Activated T-helper 2 cell treated with anti-CD3 and anti-CD28 coated beads, Interferon-gamma antibody, Interleukin-2, Interleukin-4, amounts not matched to agents 10 μg/mL and 5 μg/mL and 100 μg/mL, durations not matched to agents 14 hours and 24 hours and 36 hours (primary cell): ENCODE results near the gene STXBP3. TPM values are rescaled to one million over a fixed set of nuclear protein-coding genes. Genes with fewer than 3 reads are reported as not detected.
A peak's percentile ranks its signal among the peaks of the same experiment; 100 is the strongest.
"Not testable (repeated sequence)": the region's sequence is repeated elsewhere in the genome, so short reads cannot be mapped to it uniquely, and the experiment has no call there.

ENCODE experiments used
- DNase-seq: peaks from one replicate; pipeline ENCODE4 v3.0.0; 2021; ENCODE audit warnings: low spot score
- H3K27ac Mint-ChIP-seq: one replicate; pipeline ENCODE4 v1.8.0; 2021; ENCODE audit warnings: mixed read lengths
- H3K27me3 Mint-ChIP-seq: one replicate; pipeline ENCODE4 v1.8.0; 2021; ENCODE audit warnings: low read depth, mixed read lengths
- H3K36me3 Mint-ChIP-seq: one replicate; pipeline ENCODE4 v1.8.0; 2021; ENCODE audit warnings: low read depth, mixed read lengths
- H3K4me1 Mint-ChIP-seq: one replicate; pipeline ENCODE4 v1.8.0; 2021; ENCODE audit warnings: low read depth, mixed read lengths
- H3K4me3 Mint-ChIP-seq: one replicate; pipeline ENCODE4 v1.8.0; 2021; ENCODE audit warnings: low read depth, mild to moderate bottlenecking, moderate library complexity, mixed read lengths
- H3K9me3 Mint-ChIP-seq: one replicate; pipeline ENCODE4 v1.8.0; 2021; ENCODE audit warnings: mixed read lengths
- intact Hi-C: fragments of 100-400 bp; cut with micrococcal nuclease; formaldehyde crosslinking; loops from one replicate; pipeline ENCODE4 v1.15.1; 2023
- total RNA-seq: library from RNA; stranded (reverse); gene quantifications from 2 replicates; pipeline ENCODE4 v1.2.3, GENCODE V29; 2022

The STXBP3 gene
- total RNA-seq, result 46.5 and 51.7 TPM in 2 replicates

DNA sequence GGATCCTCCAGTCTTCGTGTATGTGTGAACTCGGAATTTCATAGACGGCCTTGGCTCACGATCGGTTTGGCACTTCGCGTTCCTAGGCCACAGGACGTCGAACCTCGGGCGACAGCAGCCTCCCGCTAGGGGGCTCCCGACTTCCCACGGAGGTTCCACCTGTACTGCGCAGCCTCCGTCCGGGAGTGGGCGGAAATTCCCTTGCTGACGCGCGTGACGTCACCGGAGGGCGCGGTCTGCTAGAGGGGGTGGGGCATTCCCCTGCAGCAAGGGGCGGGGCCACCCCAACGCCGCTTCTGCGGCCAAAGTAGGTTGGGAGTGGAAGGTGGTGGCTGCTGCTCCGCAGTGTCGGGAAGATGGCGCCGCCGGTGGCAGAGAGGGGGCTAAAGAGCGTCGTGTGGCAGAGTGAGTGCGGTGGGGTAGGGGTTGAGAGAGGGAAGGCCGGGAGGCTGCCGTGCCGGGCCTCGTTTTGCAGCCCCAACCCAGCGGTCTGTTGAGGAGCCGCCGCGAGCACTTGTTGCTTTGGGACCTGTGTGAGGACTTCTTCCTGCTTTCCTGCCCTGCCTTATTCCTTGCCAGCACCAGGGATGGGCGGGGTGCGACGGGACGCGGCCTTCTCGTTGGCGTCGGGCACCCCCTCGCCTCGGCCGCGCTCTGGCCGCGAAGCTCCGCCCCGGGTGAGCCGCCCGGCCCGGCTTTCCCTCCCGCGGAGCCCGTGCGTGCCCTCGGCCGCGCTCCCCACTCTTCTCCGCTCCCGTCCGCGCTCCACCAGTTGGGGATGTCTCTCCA, at the start of gene STXBP3:
Gene STXBP3, plus strand, starts transcription at position 293 of the 789 bp plus-strand sequence. Its CDS starts 64 bp downstream, at position 357.
- Mint-ChIP-seq H3K27ac (peak within 1 kb of the TSS; percentile 99), H3K9me3 (no peaks in the 10 kb centered on the region), H3K36me3 (peaks cover 30% of the 10 kb centered on the region), H3K4me1 (peaks cover 26% of the 10 kb centered on the region), H3K4me3 (peak within 1 kb of the TSS; percentile 99), H3K27me3 (no peaks in the 10 kb centered on the region)
- intact Hi-C loops, result loop anchor here (1.0 to 5.0 kb wide), 3 partner anchors 54 to 1901 kb away; partner anchors contain the start of genes HENMT1 and PRPF38B
- DNase-seq, result peak; percentile 98

GRCh38 chr1:108699375-108700332, 46.8 kb upstream of the STXBP3 start:
- no peak for DNase-seq
- Mint-ChIP-seq H3K27ac (peak overlapping the region; percentile 61), H3K27me3 (no peaks in the 10 kb centered on the region), H3K4me3 (peak overlapping the region; percentile 66), H3K4me1 (peaks cover 52% of the 10 kb centered on the region), H3K9me3 (no peaks in the 10 kb centered on the region), H3K36me3 (peaks cover 75% of the 10 kb centered on the region)
- intact Hi-C loops, result loop anchor here (10.0 kb wide), 1 partner anchor 175 kb away; the partner anchor contains the start of gene GPSM2

GRCh38 chr1:108701176-108701849, 45.2 kb upstream of the STXBP3 start:
- peaks cover 62% of the 10 kb centered on the region for H3K36me3 Mint-ChIP-seq
- no peak overlapping the region for H3K4me3 Mint-ChIP-seq
- no peaks in the 10 kb centered on the region for H3K27me3 Mint-ChIP-seq
- peaks cover 49% of the 10 kb centered on the region for H3K4me1 Mint-ChIP-seq
- DNase-seq, result no peak
- H3K27ac Mint-ChIP-seq, result no peak overlapping the region
- H3K9me3 Mint-ChIP-seq, result no peaks in the 10 kb centered on the region
- intact Hi-C loops, result no loop called here

DNA sequence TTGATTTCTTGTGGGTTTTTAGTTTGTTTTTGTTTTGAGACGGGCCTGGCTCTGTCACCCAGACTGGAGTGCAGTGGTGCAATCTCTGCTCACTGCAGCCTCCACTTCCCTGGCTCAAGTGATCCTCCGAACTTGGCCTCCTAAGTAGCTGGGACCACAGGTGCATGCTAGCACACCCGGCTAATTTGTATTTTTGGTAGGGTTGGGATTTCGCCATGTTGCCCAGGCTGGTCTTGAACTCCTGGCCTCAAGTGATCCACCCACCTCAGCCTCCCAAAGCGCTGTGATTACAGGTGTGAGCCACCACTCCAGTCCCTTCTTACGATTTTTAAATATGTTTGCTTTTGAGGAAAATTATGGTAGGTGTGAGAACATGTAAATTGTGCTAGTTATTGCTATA, 44.4 kb upstream of the STXBP3 start:
- H3K27me3 Mint-ChIP-seq, intact Hi-C loops, H3K9me3 Mint-ChIP-seq, H3K4me3 Mint-ChIP-seq, DNase-seq: not testable (repeated sequence)
- peaks cover 45% of the 10 kb centered on the region for H3K4me1 Mint-ChIP-seq
- peak overlapping the region; percentile 14 for H3K27ac Mint-ChIP-seq
- H3K36me3 Mint-ChIP-seq, result peaks cover 54% of the 10 kb centered on the region

GRCh38 chr1:108703939-108704338, 42.5 kb upstream of the STXBP3 start:
- no peaks in the 10 kb centered on the region for H3K9me3 Mint-ChIP-seq
- H3K36me3 Mint-ChIP-seq, result peaks cover 36% of the 10 kb centered on the region
- no peaks in the 10 kb centered on the region for H3K27me3 Mint-ChIP-seq
- H3K4me1 Mint-ChIP-seq, result peaks cover 35% of the 10 kb centered on the region
- no peak overlapping the region for H3K4me3 Mint-ChIP-seq
- no peak for DNase-seq
- peak overlapping the region; percentile 87 for H3K27ac Mint-ChIP-seq
- intact Hi-C loops, result loop anchor here (1.0 kb wide), 1 partner anchor 12 kb away; the partner anchor contains the start of gene PRPF38B

DNA sequence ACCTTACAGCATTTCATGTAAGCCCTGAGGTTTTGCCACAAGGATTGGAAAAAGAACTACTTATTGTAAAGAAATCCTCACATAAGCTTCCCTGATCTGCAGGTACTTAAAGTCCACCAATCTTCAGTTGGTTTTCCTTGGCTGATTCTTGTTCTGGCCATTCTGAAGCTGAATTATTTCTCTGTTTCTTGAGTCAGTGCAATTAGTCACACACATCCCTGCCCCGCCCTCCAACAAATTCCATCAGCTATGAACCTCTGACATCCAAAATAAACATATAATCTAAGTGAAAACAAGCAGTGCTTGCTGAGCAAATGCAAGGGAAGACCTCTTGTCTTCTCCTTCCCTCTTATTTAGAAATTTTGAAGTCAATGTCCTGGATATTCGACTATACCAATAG, 42.0 kb upstream of the STXBP3 start:
- intact Hi-C loops, result loop anchor here (1.0 kb wide), 1 partner anchor 12 kb away; the partner anchor contains the start of gene PRPF38B
- no peak for DNase-seq
- Mint-ChIP-seq H3K4me1 (peaks cover 34% of the 10 kb centered on the region), H3K27me3 (no peaks in the 10 kb centered on the region), H3K27ac (peak overlapping the region; percentile 87), H3K4me3 (no peak overlapping the region), H3K9me3 (no peaks in the 10 kb centered on the region), H3K36me3 (peaks cover 30% of the 10 kb centered on the region)

- no peak for DNase-seq
- H3K27me3 Mint-ChIP-seq, result peaks cover 2% of the 10 kb centered on the region
- no peak overlapping the region for H3K27ac Mint-ChIP-seq
- H3K4me1 Mint-ChIP-seq, result peaks cover 31% of the 10 kb centered on the region
- no peaks in the 10 kb centered on the region for H3K9me3 Mint-ChIP-seq
- no peak overlapping the region for H3K4me3 Mint-ChIP-seq
- intact Hi-C loops, result no loop called here
- peaks cover 9% of the 10 kb centered on the region for H3K36me3 Mint-ChIP-seq
Observed at GRCh38 chr1:108706643-108707042, 39.8 kb upstream of the STXBP3 start.

DNA sequence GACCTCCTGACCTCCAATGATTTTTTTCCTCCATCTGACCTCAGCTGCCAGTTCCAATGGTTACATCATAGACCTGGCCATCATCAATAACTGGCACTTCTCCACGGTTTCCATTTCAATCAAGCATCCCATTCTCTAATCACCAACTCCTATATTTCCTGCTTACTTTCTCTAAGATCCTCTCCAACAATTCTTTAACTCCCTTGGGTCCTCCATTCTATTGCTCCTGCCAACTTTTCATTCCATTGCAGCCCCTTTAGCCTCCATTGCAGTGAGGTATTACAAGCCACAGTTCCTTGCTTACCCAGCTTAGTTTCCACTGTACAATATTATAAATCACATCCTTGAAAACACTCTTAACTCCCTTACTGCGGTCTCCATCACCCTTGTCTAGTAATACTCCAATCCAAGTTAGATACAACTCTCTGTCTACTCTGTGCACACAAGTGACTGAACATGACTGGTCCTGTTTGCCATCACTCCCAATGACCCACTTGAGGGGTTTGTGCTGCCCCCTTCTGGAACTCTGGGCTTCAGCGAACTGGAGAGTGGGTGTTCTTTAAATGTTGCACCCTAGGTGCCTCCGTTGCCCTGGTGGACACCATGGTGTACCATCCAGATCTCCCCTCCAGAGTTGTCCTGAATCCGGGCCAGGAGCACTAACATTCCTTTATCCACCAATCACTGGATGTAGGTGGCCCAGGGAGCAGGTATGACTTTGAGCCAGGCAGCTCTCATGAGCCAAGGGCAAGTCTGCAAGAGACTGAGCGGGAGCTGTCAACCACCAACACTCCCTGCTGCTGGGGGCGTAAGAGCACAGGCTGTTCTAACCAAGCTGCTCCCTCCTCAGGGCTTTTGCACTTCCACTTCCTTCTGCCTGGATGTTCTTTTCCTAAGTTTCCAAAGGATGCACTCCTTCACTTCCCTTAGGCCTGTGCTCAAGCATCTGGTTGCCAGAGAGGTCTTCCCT, 37.5 kb upstream of the STXBP3 start:
- peak; percentile 53 for DNase-seq
- Mint-ChIP-seq H3K27ac (no peak overlapping the region), H3K36me3 (no peaks in the 10 kb centered on the region), H3K4me3 (no peak overlapping the region), H3K4me1 (peaks cover 25% of the 10 kb centered on the region), H3K9me3 (no peaks in the 10 kb centered on the region), H3K27me3 (peaks cover 13% of the 10 kb centered on the region)
- intact Hi-C loops, result no loop called here

GRCh38 chr1:108712606-108713150, 33.8 kb upstream of the STXBP3 start, which contains the start of gene FNDC7:
Gene FNDC7 (plus strand): TSS chr1:108712908. CDS start chr1:108712934, 26 bp downstream.
- Mint-ChIP-seq H3K4me3 (no peak within 1 kb of the TSS), H3K27me3 (peaks cover 23% of the 10 kb centered on the region), H3K9me3 (no peaks in the 10 kb centered on the region), H3K36me3 (no peaks in the 10 kb centered on the region), H3K4me1 (peaks cover 14% of the 10 kb centered on the region), H3K27ac (no peak within 1 kb of the TSS)
- intact Hi-C loops, result no loop called here
- no peak for DNase-seq

GRCh38 chr1:108715932-108716331, 30.5 kb upstream of the STXBP3 start:
- Mint-ChIP-seq H3K4me1 (no peaks in the 10 kb centered on the region), H3K27me3 (peaks cover 23% of the 10 kb centered on the region), H3K27ac (no peak overlapping the region), H3K36me3 (no peaks in the 10 kb centered on the region), H3K4me3 (no peak overlapping the region), H3K9me3 (no peaks in the 10 kb centered on the region)
- DNase-seq, result no peak
- intact Hi-C loops, result no loop called here
